ENCODE results near the gene SIGLECL1.

- TF ChIP-seq CTCF (conservative IDR thresholded peaks at IDR 0.05; ENCODE audit: low read depth, low read length) (no peak), EZH2 (IDR thresholded peaks at IDR 0.05; ENCODE audit: borderline replicate concordance, low read depth, low read length, poor library complexity, severe bottlenecking) (no peak)
Observed at GRCh38 chr19:51301266-51301665, 50.4 kb downstream of the SIGLECL1 start.
